DND-41 (cell line): Measurements from ENCODE around the gene WWP2.

Experiments used
- ATAC-seq: fragments of 200-7000 bp; cut with Tn5 transposase; 3 replicates; pipeline ENCODE4 v1.9.1; 2021; ENCODE audit warnings: low read depth; ENCODE audit not compliant: insufficient read depth
- DNase-seq: peaks from one replicate; pipeline ENCODE4 v3.0.0-alpha.2; 2020
- H2AFZ ChIP-seq: 2 replicates; pipeline ENCODE4 v1.6.0; 2012; ENCODE audit warnings: low read depth, low read length
- H3K27ac ChIP-seq: 2 replicates; pipeline ENCODE4 v1.5.1; 2012; ENCODE audit warnings: low read length, inconsistent platforms
- H3K27me3 ChIP-seq: fragments of 200-600 bp; sonication (generic); 2 replicates; pipeline ENCODE4 v1.6.0; 2012; ENCODE audit warnings: low read length, mild to moderate bottlenecking, inconsistent platforms; ENCODE audit not compliant: insufficient read depth, poor library complexity
- H3K36me3 ChIP-seq: 2 replicates; pipeline ENCODE4 v1.5.1; 2012; ENCODE audit warnings: low read length, inconsistent platforms; ENCODE audit not compliant: insufficient read depth
- H3K4me1 ChIP-seq: 2 replicates; pipeline ENCODE4 v1.5.1; 2012; ENCODE audit warnings: mild to moderate bottlenecking, low read length; ENCODE audit not compliant: insufficient read depth
- H3K4me2 ChIP-seq: 2 replicates; pipeline ENCODE4 v1.6.0; 2012; ENCODE audit warnings: mild to moderate bottlenecking, moderate library complexity, low read length, inconsistent platforms; ENCODE audit not compliant: insufficient read depth
- H3K4me3 ChIP-seq, 2 experiments: fragments of 200-600 bp in 1 of 2; shearing (Covaris generic) in 1 of 2; 2 replicates each; pipeline ENCODE4 v1.5.1; 2012 to 2016; ENCODE audit warnings: inconsistent platforms in 2 of 2, low read length in 2 of 2, mild to moderate bottlenecking in 2 of 2, low read depth in 1 of 2, moderate library complexity in 1 of 2
- H3K79me2 ChIP-seq: 2 replicates; pipeline ENCODE4 v1.6.0; 2012; ENCODE audit warnings: low read length, inconsistent platforms; ENCODE audit not compliant: insufficient read depth
- H3K9ac ChIP-seq: 2 replicates; pipeline ENCODE4 v1.6.0; 2012; ENCODE audit warnings: low read depth, mild to moderate bottlenecking, inconsistent platforms, low read length, moderate library complexity
- H3K9me3 ChIP-seq: 2 replicates; pipeline ENCODE4 v1.5.1; 2012; ENCODE audit warnings: low read length, moderate library complexity, mild to moderate bottlenecking, inconsistent platforms; ENCODE audit not compliant: insufficient read depth, severe bottlenecking
- H4K20me1 ChIP-seq: 2 replicates; pipeline ENCODE4 v1.6.0; 2012; ENCODE audit warnings: low read length; ENCODE audit not compliant: insufficient read depth
- EZH2 ChIP-seq: IDR thresholded peaks from 3 replicates; pipeline ENCODE4 v1.6.1; 2012; ENCODE audit warnings: borderline replicate concordance, low read depth, mild to moderate bottlenecking, moderate library complexity, low read length, inconsistent platforms; ENCODE audit not compliant: severe bottlenecking
- TF ChIP-seq, protein P1 (sequence below): IDR thresholded peaks from 2 replicates; pipeline ENCODE4 v1.5.1; 2012; ENCODE audit warnings: borderline replicate concordance, low read length, moderate library complexity, mild to moderate bottlenecking; ENCODE audit not compliant: poor library complexity, severe bottlenecking; ENCODE audit errors: extremely low read depth

Gene WWP2

DNA sequence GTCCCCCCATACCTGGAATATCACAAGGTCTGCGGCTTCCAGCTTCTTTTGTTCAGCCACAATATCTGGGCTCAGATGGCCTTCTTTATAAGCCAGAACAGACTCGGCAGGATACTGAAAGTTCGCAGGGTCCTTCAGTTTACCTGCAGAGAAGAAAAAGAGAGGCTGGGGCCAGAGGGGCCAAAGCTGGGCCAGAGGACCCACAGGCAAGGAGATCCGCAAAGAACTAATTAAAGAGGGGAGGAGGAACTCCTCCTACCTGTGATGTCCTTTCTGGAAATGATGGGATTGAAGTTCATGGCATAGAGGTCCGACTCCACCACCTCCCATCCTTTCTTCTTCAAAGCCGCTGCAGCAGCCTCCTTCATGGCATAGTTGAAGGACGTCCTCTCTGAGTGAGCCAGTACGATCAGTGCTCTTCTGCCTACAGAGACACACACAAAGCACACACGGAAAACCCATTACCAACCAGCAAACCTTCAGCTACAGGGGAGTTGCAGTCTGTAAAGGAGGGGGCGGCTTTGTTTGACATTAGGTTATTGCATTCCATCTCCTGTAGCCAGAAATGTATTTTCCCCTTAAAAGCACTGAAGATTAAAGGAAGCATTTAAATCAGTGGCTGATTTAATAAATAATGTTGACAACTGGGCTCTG, 43.9 kb upstream of the WWP2 start:
- ATAC-seq, result no peak
- no peak for TF ChIP-seq EZH2
- TF ChIP-seq, protein P1, sequence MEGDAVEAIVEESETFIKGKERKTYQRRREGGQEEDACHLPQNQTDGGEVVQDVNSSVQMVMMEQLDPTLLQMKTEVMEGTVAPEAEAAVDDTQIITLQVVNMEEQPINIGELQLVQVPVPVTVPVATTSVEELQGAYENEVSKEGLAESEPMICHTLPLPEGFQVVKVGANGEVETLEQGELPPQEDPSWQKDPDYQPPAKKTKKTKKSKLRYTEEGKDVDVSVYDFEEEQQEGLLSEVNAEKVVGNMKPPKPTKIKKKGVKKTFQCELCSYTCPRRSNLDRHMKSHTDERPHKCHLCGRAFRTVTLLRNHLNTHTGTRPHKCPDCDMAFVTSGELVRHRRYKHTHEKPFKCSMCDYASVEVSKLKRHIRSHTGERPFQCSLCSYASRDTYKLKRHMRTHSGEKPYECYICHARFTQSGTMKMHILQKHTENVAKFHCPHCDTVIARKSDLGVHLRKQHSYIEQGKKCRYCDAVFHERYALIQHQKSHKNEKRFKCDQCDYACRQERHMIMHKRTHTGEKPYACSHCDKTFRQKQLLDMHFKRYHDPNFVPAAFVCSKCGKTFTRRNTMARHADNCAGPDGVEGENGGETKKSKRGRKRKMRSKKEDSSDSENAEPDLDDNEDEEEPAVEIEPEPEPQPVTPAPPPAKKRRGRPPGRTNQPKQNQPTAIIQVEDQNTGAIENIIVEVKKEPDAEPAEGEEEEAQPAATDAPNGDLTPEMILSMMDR, result no peak
- Histone ChIP-seq H3K27ac (no peak overlapping the region), H3K4me3 (no peak overlapping the region), H3K9me3 (no peaks in the 10 kb centered on the region), H3K27me3 (no peaks in the 10 kb centered on the region), H3K9ac (no peak overlapping the region), H3K4me1 (no peaks in the 10 kb centered on the region), H2AFZ (no peak overlapping the region), H4K20me1 (no peaks in the 10 kb centered on the region), H3K36me3 (0 out of 2 replicates have a peak, but pooled peaks cover 4% of the 10 kb centered on the region), H3K79me2 (no peaks in the 10 kb centered on the region), H3K4me2 (no peak overlapping the region)
- DNase-seq, result no peak

- H3K27ac ChIP-seq, result no peak overlapping the region
- H4K20me1 ChIP-seq, result no peaks in the 10 kb centered on the region
- H3K36me3 ChIP-seq, result no peaks in the 10 kb centered on the region
- no peak overlapping the region for H3K4me2 ChIP-seq
- TF ChIP-seq, protein P1, result no peak
- TF ChIP-seq EZH2, result no peak
- no peaks in the 10 kb centered on the region for H3K9me3 ChIP-seq
- ATAC-seq (no peak), DNase-seq (no peak)
- H3K4me1 ChIP-seq, result peaks cover 8% of the 10 kb centered on the region
- H3K9ac ChIP-seq, result no peak overlapping the region
- H3K27me3 ChIP-seq, result no peaks in the 10 kb centered on the region
- H3K79me2 ChIP-seq, result no peaks in the 10 kb centered on the region
- H3K4me3 ChIP-seq, result no peak overlapping the region
- no peak overlapping the region for H2AFZ ChIP-seq
Measured at GRCh38 chr16:69720822-69721430, 41.2 kb upstream of the WWP2 start.

- H3K27ac ChIP-seq, result no peak overlapping the region
- no peaks in the 10 kb centered on the region for H3K36me3 ChIP-seq
- H3K27me3 ChIP-seq, result no peaks in the 10 kb centered on the region
- no peaks in the 10 kb centered on the region for H3K79me2 ChIP-seq
- no peak for ATAC-seq
- DNase-seq, result no peak
- no peak overlapping the region for H2AFZ ChIP-seq
- H4K20me1 ChIP-seq, result no peaks in the 10 kb centered on the region
- no peak overlapping the region for H3K4me2 ChIP-seq
- TF ChIP-seq, protein P1, result no peak
- no peak for TF ChIP-seq EZH2
- no peak overlapping the region for H3K4me3 ChIP-seq
- H3K9me3 ChIP-seq, result no peaks in the 10 kb centered on the region
- no peak overlapping the region for H3K9ac ChIP-seq
- peaks cover 14% of the 10 kb centered on the region for H3K4me1 ChIP-seq
Measured at GRCh38 chr16:69721441-69721957, 40.6 kb upstream of the WWP2 start.
